Measurements from ENCODE around the gene METTL26.
"Not testable (repeated sequence)": the region's sequence is repeated elsewhere in the genome, so short reads cannot be mapped to it uniquely, and the experiment has no call there.

METTL26 gene

GRCh38 chr16:603933-604332 lies 32.2 kb downstream of the METTL26 start:
- H3K4me3 ChIP-seq (ENCODE audit: low read depth, low read length): no peak overlapping the region

DNA sequence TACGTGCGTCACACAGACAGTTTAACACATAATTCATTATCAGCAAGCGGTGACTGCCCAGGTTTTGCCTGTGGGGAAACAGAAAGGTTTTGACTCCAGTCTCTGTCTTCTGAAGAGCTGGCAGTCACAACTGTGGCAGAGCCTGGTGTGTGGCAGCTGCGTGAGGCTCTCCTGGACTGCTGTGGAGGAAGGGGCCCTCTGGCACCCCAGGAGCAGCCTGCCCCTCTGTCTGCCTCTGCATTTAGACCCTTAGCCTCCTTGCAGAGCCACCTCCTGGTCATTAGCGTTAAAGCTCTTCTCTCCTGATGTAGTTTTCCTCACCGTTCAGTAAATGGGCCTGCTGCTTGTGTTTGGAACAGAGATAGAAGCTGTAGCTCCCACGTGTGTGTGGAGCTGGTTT lies 35.3 kb downstream of the METTL26 start:
- no peak overlapping the region for H3K4me3 ChIP-seq (ENCODE audit: low read depth, low read length)

DNA sequence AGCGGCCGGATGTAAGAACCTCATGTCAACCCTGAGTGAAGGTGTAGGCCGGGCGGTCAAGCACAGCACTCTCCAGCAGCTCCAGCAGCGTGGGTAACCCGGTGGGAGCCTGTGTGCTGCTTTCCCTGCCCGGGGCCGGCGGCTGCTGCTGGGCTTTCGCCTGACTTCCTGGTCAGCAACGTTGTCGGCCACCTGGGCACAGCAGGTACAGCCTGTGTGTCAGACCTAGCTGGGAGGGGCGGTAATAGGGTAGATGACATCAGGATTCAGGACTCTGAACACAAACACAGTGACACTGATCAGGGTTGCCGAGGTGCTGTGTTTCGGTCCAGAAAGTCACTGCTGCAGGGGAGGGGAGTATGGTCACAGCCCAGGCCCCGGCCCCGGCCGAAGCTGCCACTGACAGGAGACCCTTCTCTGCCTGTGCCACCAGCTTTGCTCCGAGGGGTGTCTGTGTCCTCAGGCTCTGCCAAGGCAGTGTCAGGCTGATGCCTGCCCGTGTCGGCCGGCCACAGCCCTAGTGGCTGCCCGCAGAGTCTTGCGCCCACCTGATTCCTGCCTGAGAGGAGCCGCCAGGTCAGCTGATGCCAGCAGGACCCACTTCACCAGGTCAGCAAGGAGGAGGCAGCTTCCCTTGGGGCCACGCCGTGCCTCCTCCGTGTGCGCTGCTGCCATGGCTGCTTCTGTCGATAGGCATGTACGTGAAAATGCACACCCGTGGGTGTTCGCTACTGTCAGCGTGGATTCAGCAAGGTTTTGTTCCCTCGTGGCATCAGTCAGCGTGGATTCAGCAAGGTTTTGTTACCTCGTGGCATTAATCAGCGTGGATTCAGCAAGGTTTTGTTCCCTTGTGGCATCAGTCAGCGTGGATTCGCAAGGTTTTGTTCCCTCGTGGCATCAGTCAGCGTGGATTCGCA lies 37.0 kb downstream of the METTL26 start:
- no peak overlapping the region for H3K4me3 ChIP-seq (ENCODE audit: low read depth, low read length)

- H3K4me3 ChIP-seq (ENCODE audit: low read depth, low read length): not testable (repeated sequence)
These were observed 38.5 kb downstream of the METTL26 start for GRCh38 chr16:597655-598054.

GRCh38 chr16:596736-597060 lies 39.4 kb downstream of the METTL26 start:
- no peak overlapping the region for H3K4me3 ChIP-seq (ENCODE audit: low read depth, low read length)

GRCh38 chr16:595942-596735 lies 40.0 kb downstream of the METTL26 start:
- no peak overlapping the region for H3K4me3 ChIP-seq (ENCODE audit: low read depth, low read length)

- no peak overlapping the region for H3K4me3 ChIP-seq (ENCODE audit: low read depth, low read length)
These were observed 41.0 kb downstream of the METTL26 start for GRCh38 chr16:595094-595528.

- H3K4me3 ChIP-seq (ENCODE audit: low read depth, low read length): no peak overlapping the region
These were observed 42.3 kb downstream of the METTL26 start for GRCh38 chr16:593807-594206.

- no peak overlapping the region for H3K4me3 ChIP-seq (ENCODE audit: low read depth, low read length)
These were observed 42.7 kb downstream of the METTL26 start for GRCh38 chr16:593406-593805.

GRCh38 chr16:592518-593306 lies 43.4 kb downstream of the METTL26 start:
- no peak overlapping the region for H3K4me3 ChIP-seq (ENCODE audit: low read depth, low read length)

DNA sequence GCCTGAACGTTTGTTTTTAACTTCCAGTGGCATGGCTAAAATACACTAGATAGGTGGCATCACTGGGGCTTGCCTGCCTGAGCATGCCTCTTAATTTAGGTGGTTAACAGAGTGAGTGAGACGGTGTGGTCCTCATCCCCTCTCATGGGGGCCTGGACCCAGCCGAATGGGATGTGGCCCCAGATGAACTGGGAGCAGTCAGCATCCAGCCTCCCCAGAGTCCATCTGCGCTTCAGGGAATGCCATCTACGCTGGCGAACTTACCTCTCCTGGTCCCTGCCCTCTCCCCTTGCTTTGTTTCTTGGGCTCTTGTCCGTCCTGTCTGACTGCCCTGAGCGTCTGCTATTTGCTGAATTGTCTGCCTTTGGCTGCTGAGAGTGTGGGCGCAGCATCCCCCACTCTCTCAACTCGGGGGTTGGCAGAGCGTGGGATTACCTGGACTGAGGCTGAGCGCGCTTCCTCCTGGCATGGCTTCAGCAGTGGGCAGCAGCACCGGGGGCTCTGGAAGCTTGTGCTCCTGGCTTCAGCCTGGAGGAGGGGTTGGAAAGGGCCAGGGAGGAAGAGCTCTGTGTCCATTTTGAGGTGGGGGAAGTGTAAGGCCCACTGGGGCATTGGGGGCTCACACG lies 44.1 kb downstream of the METTL26 start:
- H3K4me3 ChIP-seq (ENCODE audit: low read depth, low read length): no peak overlapping the region

DNA sequence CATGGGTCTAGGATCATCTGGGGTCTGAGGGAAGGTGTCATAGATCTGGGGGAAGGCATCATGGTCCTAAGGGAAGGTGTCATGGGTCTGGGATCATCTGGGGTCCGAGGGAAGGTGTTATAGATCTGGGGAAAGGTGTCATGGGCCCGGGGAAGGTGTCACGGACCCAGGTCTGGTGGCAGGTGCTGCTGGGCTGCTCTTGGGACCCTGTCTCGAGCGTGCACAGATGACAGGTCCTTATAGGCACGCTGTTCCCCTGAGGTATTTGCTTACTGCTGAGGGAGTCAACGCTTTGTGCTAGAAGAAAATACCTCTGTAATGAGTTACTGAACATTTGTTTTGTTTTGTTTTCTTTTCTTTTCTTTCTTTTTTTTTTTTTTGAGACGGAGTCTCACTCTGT lies 44.9 kb downstream of the METTL26 start:
- no peak overlapping the region for H3K4me3 ChIP-seq (ENCODE audit: low read depth, low read length)

GRCh38 chr16:590815-591200 lies 45.3 kb downstream of the METTL26 start:
- peak overlapping the region; percentile 83 for H3K4me3 ChIP-seq (ENCODE audit: low read depth, low read length)

GRCh38 chr16:590188-590814 lies 45.8 kb downstream of the METTL26 start:
- H3K4me3 ChIP-seq (ENCODE audit: low read depth, low read length): peak overlapping the region; percentile 83

DNA sequence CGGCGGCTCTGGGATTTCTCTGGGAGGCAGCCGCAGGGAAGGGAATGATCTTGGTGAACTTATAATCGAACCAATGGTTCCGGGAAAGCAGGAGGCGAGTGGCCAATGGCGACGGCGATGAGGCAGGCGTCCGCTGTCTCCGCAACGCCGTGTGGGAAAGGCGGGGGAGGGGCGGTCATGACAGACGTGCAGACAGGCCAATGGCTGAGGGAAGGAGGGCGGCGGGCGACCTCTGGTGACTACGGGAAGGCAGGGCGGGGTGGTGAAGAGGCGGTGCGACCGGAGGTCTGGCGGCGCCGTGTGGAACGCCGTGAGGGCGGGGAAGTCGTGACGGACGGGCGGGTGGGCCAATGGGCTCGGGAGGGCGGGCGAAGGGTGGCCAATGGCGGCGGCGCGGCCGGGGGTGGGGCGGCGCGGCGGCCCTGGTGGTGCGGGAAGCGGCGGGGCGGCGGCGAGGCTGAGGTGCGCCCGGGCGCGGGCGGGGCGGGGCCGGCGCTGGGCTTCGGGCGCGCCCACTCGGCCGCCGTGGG lies 46.4 kb downstream of the METTL26 start, which contains the start of gene RAB40C:
Gene RAB40C (plus strand): TSS at position 409 of the 530 bp plus-strand sequence. CDS start 226 bp downstream, outside the sequence.
- H3K4me3 ChIP-seq (ENCODE audit: low read depth, low read length): peak within 1 kb of the TSS; percentile 98

DNA sequence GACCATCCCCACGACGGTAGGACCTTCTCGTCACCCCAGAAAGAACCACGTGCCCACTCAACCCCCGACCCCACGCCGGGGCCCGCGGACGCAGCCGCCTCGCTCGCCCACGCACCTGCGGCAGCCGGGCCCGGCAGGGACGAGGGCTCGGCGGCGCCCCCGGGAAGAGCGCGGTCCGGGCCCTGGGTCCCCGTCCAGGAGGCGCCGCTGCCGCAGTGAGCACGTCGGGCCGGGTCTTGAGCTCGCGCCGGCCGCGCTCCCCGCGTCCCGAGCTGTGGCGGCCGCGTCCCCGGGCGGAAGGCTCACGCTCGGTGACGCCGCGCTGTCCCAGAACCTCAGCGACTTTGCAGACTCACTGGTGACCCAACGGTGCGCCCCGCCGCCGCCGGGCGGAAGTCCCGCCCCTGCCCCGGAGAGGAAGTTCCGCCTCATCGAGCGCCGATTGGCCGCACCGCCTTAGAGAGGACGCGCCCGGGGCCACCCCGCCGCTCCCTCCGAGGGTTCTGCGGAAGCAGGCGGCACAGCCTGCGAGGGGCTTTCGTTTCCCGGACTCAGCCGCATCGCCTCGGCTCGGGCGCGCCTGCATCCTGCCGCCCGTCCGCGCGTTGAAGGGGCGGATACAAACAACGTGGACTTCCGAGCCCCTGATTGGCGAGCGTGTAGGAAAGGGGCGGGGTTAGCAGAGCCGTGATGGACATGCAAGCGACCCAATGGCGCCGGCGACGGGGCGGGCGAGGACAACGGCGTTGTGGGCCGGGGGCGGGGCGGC lies 47.0 kb downstream of the METTL26 start:
- peak overlapping the region; percentile 98 for H3K4me3 ChIP-seq (ENCODE audit: low read depth, low read length)

- peak overlapping the region; percentile 98 for H3K4me3 ChIP-seq (ENCODE audit: low read depth, low read length)
These were observed 47.5 kb downstream of the METTL26 start for GRCh38 chr16:588639-588888.

DNA sequence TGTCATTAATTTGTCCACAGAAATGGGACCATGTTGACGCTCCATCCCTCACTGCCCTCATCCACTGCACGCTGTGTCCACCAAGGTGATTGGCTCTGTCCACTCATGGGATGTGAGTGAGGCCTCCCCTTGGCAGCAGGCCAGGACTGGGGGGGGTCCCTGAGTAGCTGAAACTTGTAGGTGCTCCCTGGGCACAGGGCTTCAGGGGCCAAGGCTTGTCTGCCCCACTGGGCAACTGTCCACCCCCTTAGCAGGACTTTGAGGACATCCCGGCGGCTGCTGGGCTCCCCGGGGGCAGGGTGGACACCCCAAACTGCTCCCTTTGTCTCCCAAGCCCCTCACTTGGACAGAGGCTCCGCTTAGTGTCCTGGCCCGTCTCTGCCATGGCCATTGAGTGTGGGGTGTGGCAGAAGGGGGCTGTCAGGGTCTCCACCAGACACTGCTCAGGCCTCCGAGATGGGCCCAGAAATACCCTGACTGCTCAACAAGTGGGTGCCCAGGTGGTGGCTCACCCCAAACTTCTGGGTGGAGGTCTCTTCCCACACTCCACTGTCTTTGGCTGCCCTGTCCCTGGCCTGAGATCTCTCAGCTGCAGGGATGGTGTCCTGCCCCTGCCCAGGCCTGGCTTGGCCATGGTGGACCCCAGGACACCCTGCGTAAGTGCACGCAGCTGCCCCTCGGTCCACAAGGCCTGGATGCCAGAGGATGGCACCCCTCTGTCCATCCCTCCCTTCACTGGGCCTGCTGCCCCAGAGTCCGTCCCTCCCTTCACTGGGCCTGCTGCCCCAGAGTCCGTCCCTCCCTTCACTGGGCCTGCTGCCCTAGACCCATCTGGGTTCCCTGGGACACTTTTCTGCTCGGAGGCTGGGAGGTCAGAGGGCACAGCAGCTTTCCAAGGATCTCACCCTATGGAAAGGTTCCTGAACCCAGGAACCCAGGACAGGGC lies 49.2 kb downstream of the METTL26 start:
- H3K4me3 ChIP-seq (ENCODE audit: low read depth, low read length): no peak overlapping the region
